Measurements from ENCODE around the gene ACSBG1.
"Not testable (repeated sequence)": the region's sequence is repeated elsewhere in the genome, so short reads cannot be mapped to it uniquely, and the experiment has no call there.

The ACSBG1 gene

DNA sequence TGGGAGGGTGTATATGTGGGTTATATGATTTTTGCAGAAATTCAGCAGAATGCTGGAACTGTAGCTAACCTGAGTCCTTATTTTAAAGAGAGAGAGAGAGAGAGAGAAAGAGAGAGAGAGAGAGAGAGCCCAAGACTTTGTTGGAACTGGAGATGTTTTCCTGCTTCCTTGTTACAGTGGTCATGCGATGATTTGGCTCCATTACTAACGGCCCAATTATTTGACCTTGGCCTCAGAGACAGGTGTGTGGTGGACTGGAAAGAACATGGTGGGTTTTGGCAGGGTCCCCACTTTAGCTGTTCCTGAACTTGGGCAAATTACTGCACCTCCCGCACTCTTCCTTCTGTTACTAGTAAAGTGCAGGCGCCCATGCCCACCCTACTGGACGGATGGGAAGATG, 14.8 kb upstream of the ACSBG1 start:
- DNase-seq = no peak

- no peak for DNase-seq
These were observed 13.5 kb upstream of the ACSBG1 start for GRCh38 chr15:78247911-78248310.

GRCh38 chr15:78245976-78246620, 11.7 kb upstream of the ACSBG1 start:
- not testable (repeated sequence) for DNase-seq

DNA sequence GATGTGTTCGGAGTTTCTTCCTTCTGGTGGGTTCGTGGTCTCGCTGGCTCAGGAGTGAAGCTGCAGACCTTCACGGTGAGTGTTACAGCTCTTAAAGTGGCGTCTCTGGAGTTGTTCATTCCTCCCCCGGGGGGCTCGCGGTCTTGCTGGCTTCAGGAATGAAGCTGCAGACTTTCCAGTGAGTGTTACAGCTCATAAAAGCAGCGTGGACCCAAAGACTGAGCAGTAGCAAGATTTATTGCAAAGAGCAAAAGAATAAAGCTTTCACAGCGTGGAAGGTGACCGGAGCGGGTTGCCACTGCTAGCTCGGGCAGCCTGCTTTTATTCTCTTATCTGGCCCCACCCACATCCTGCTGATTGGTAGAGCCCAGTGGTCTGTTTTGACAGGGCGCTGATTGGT, 11.0 kb upstream of the ACSBG1 start:
- not testable (repeated sequence) for DNase-seq

DNA sequence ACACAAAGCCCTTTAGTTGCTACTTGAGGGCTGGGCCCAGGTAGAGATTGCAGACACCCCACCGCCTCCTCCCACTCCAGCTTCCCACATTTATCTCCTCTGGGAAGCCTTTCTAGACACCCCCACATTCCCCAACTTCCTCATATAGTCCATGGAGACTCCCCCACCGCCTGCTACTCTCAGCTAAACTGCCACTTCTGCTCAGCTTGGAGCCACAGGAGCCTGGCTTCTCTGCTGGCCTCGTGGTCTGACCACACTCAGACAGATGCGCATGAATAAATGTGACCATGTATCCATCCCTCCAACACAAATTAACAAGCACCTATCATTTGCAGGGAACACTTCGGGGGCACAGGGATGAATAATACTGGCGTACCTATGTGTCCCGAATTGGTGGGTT, 10.5 kb upstream of the ACSBG1 start:
- no peak for DNase-seq

GRCh38 chr15:78244101-78244500, 9.7 kb upstream of the ACSBG1 start:
- DNase-seq = no peak

GRCh38 chr15:78243491-78243941, 9.2 kb upstream of the ACSBG1 start:
- peak in 1 of 2 experiments; percentile 40 for DNase-seq

GRCh38 chr15:78243058-78243457, 8.7 kb upstream of the ACSBG1 start:
- DNase-seq = no peak

DNA sequence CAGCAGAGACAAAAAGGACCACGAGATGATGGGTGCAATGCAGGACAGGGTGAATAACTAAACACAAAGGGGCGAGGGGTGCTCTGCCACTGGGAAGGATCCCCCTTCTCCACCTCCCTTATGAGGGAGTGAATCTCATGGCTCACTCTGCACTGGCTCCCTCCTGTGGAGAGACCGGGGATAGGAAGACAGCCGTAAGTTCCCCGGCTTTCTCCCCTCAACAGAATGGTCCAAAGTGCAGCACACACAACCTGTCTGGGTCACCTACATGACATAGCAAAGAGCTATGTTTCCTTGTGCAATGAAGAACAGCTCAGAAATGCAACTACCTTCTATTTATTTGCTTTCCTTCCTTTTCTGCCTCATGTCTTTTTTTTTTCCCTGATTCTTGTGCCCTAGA, 7.8 kb upstream of the ACSBG1 start:
- no peak for DNase-seq

GRCh38 chr15:78241017-78241416, 6.7 kb upstream of the ACSBG1 start:
- DNase-seq = peak; percentile 63 to 64

- DNase-seq = no peak
These were observed 5.4 kb upstream of the ACSBG1 start for GRCh38 chr15:78239811-78240210.

GRCh38 chr15:78237146-78237545, 2.8 kb upstream of the ACSBG1 start:
- no peak for DNase-seq

DNA sequence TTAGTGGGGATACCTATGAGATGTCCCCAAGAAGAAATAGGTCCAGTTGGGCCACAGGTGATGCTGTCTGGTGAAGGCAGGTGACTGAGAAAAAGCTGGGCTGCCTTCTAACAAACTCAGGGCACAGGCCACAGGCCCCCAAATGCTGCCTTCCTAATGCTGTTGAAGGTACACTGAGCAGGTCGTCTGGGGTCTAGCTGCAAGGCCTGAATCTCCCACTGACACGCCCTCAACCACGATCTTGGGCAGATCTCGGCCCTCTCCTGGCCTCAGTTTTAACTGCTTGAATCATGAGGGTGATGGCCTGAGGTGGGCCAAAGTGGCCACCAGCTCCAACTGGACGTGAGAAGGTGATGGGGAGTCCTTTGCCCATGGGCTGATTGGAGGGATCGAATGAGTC, 2.1 kb upstream of the ACSBG1 start:
- DNase-seq = no peak

DNA sequence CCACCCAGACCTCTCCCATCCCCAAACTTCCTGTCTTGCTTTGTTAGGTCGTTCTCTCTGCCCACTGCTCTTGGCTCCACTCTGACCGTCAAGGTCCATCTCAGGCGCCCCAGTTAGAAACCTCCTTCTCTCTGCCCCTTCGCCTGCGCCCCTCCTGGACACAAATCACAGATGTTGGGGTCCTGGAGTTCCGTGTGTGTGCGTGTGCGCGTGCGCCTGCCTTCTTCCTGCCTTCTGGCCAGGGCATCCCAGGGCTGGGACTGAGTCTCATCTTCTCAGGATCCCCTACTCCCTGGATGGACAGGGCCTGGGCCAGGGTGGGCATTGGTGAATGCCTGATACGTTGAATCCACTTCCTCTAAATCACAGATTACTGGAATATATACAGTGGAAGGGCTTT, 869 bp downstream of the ACSBG1 start:
- DNase-seq = no peak

DNA sequence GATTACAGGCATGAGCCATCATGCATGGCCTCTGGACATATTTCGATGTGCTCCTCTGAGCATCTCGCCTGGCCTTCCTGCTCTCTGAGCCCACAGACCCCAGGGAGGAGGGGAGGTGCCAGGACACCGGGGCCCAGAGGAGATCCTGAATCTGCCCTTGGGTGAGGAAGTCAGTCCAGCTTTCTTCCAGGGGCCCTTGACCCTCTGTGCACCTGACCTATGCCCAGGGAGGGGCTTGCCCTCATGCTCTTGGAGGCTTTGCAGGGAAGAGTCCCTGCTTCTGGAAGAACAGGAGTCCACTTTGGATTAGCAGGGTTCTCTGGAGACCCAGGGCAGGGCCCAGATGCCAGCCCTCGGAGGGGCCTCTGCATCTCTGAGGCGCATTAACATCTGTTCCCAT, 1.4 kb downstream of the ACSBG1 start:
- no peak for DNase-seq

- DNase-seq = no peak
These were observed 4.6 kb downstream of the ACSBG1 start for GRCh38 chr15:78229431-78230406.

- no peak for DNase-seq
These were observed 5.9 kb downstream of the ACSBG1 start for GRCh38 chr15:78228356-78228996.

GRCh38 chr15:78225783-78226541, 8.4 kb downstream of the ACSBG1 start:
- DNase-seq = peak in 1 of 2 experiments; percentile 3

GRCh38 chr15:78224023-78224411, 10.3 kb downstream of the ACSBG1 start:
- DNase-seq = no peak

- no peak for DNase-seq
These were observed 10.9 kb downstream of the ACSBG1 start for GRCh38 chr15:78223396-78224022.

GRCh38 chr15:78222745-78223395, 11.5 kb downstream of the ACSBG1 start:
- no peak for DNase-seq

GRCh38 chr15:78220713-78221112, 13.7 kb downstream of the ACSBG1 start:
- DNase-seq = peak in 1 of 2 experiments; percentile 29
